Esophagus squamous epithelium (tissue), 5 donors: ENCODE data around the gene VRTN. TPM values are rescaled to one million over a fixed set of nuclear protein-coding genes. Genes with fewer than 3 reads are reported as not detected.

Source experiments
- DNase-seq: peaks from one replicate; lab custom pipeline; 2025; lab: John Stamatoyannopoulos, UW
- H3K27ac ChIP-seq, 4 donors: fragments of 200-600 bp; sonication (generic); one replicate each; pipeline ENCODE4 v1.5.1; 2016 to 2019; ENCODE audit warnings: mild to moderate bottlenecking in 1 of 4
- H3K27me3 ChIP-seq, 4 donors: fragments of 200-600 bp; sonication (generic); 1 replicate in 3 of 4; 2 replicates in 1 of 4; pipeline versions ENCODE4 v1.5.1 to v1.6.0; 2017 to 2021; ENCODE audit warnings: antibody characterized with exemption in 1 of 4
- H3K36me3 ChIP-seq, 3 donors: fragments of 200-600 bp; sonication (generic); one replicate each; pipeline ENCODE4 v1.5.1; 2016 to 2019
- H3K4me1 ChIP-seq, 3 donors: fragments of 200-600 bp; sonication (generic); one replicate each; pipeline ENCODE4 v1.5.1; 2017 to 2019
- H3K4me3 ChIP-seq, 4 donors: fragments of 200-600 bp; sonication (generic); 1 replicate in 3 of 4; 2 replicates in 1 of 4; pipeline ENCODE4 v1.5.1; 2016 to 2019; ENCODE audit warnings: mild to moderate bottlenecking in 2 of 4, moderate library complexity in 1 of 4
- H3K9me3 ChIP-seq, 3 donors: fragments of 200-600 bp; sonication (generic); one replicate each; pipeline ENCODE4 v1.5.1; 2016 to 2019
- POLR2A ChIP-seq, 4 donors: fragments of 450-650 bp; IDR thresholded peaks; one replicate each; pipeline ENCODE4 v1.6.1; 2017; ENCODE audit warnings: antibody characterized with exemption in 4 of 4, mild to moderate bottlenecking in 4 of 4, moderate library complexity in 3 of 4
- WGBS, 2 donors: methylation state at CpG; one replicate each; pipeline ENCODE4 v1.1.5; 2018; 5-methylcytosine and 5-hydroxymethylcytosine counted together
- intact Hi-C: fragments of 100-400 bp; cut with DNase I; formaldehyde crosslinking; loops from one replicate; pipeline ENCODE4 v1.15.0; 2022
- total RNA-seq, 4 donors: library from RNA; depleted of rRNA; stranded (reverse); fragments of >200 nt; gene quantifications; one replicate each; pipeline ENCODE4 v1.1.0, GENCODE V29; 2016
- TF ChIP-seq, protein P1 (sequence below), 6 experiments: fragments of 450-650 bp in 4 of 6; fragments of 200-600 bp in 2 of 6; sonication (generic) in 2 of 6; IDR thresholded peaks; one replicate each; pipeline ENCODE4 v1.5.1; 2016 to 2019; ENCODE audit warnings: antibody characterized with exemption in 6 of 6, mild to moderate bottlenecking in 4 of 6, moderate library complexity in 4 of 6
- donor health status: DM: yes; HTN: yes; CAD: no.

VRTN gene
- total RNA-seq, 4 donors from 2014 or later = not detected

DNA sequence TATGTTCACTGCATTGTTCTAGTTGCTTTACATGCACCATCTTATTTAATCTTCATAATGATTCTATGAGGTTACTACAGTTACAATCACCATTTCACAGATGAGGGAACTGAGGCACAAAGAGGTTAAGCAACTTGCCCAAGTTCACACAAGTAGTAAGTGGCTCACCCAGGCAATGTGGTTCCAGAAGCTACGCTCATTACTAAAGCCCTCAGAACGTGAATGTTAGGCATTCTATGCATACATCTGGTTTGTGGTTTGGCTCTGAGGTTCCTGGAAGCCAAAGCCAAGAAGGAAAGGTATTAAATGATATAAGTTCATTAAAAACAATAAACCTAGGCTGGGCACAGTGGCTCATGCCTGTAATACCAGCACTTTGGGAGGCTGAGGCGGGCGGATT, 14.4 kb upstream of the VRTN start:
- Histone ChIP-seq H3K9me3 (no peaks in the 10 kb centered on the region), H3K4me3 (no peak overlapping the region), H3K27ac (no peak overlapping the region), H3K36me3 (no peaks in the 10 kb centered on the region), H3K27me3 (peaks cover 0 to 5% (median 0%) of the 10 kb centered on the region in 4 donors), H3K4me1 (no peaks in the 10 kb centered on the region)
- no peak for DNase-seq
- 52 to 65% methylated on average over 4 of the region's 4 CpGs for WGBS, 2 donors
- intact Hi-C loops = no loop called here
- no peak for TF ChIP-seq POLR2A (IDR thresholded peaks at IDR 0.05)
- TF ChIP-seq, protein P1, sequence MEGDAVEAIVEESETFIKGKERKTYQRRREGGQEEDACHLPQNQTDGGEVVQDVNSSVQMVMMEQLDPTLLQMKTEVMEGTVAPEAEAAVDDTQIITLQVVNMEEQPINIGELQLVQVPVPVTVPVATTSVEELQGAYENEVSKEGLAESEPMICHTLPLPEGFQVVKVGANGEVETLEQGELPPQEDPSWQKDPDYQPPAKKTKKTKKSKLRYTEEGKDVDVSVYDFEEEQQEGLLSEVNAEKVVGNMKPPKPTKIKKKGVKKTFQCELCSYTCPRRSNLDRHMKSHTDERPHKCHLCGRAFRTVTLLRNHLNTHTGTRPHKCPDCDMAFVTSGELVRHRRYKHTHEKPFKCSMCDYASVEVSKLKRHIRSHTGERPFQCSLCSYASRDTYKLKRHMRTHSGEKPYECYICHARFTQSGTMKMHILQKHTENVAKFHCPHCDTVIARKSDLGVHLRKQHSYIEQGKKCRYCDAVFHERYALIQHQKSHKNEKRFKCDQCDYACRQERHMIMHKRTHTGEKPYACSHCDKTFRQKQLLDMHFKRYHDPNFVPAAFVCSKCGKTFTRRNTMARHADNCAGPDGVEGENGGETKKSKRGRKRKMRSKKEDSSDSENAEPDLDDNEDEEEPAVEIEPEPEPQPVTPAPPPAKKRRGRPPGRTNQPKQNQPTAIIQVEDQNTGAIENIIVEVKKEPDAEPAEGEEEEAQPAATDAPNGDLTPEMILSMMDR (IDR thresholded peaks at IDR 0.05) = no peak

DNA sequence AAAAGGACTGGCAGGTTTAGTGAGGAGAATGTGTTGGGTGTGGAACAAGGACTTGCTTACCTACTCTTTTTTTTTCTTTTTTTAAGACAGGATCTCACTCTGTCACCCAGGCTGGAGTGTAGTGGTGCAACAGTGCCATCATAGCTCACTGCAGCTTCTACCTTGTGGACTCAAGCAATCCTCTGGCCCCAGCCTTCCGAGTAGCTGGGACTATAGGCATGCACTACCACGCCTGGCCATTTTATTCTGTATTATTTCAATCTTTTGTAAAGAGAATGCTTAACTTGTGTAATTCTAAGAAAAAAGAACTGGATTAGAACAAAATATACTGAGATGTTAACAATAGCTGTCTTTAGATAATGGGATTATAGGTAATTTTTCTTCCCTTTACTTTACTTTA, 1.9 kb upstream of the VRTN start:
- H3K27ac ChIP-seq = no peak overlapping the region
- no peaks in the 10 kb centered on the region for H3K4me1 ChIP-seq
- no peak for DNase-seq
- peaks cover 0 to 51% (median 0%) of the 10 kb centered on the region in 4 donors for H3K27me3 ChIP-seq
- H3K4me3 ChIP-seq = no peak overlapping the region
- H3K9me3 ChIP-seq = no peaks in the 10 kb centered on the region
- no peaks in the 10 kb centered on the region for H3K36me3 ChIP-seq
- no peak for TF ChIP-seq POLR2A (IDR thresholded peaks at IDR 0.05)
- TF ChIP-seq, protein P1 (IDR thresholded peaks at IDR 0.05) = no peak
- intact Hi-C loops = no loop called here
- WGBS, 2 donors = 62 to 76% methylated on average over 2 of the region's 2 CpGs

DNA sequence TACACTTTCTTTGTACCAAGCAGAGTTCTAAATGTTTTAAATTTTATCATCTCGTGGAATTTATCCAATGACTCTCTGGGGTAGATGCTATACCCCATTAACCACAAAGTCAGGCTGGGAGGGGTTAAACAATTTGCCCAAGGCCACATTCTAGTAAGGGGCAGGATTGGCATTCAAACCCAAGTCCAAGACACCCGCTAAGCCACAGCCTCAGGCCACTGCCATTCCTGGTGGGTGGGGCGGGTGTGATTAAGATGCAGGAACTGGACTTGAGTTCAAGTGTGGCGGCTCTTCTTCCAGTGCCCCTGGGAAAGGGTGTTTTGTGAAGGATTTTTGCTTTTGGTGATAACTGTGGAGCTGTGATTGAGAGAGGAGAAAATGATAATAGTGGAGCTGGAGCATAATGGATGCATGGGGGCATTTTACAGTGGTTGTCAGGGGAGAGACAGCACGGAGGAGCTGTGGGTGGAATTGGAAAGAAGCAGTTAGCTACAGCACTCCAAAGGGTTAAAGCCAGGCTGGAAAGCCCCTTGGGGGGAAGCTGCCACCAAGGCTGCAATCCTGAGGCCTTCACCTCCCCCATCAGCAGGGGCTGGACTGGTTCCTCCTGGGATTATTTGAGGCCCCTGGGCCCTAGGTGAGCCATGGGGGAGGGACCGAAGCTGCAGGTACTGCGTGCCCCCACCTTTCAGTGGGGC, 1.0 kb upstream of the VRTN start:
- WGBS, 2 donors = 62 to 70% methylated on average over 5 to 6 of the region's 7 CpGs
- H3K9me3 ChIP-seq = no peaks in the 10 kb centered on the region
- H3K27ac ChIP-seq = no peak overlapping the region
- no peaks in the 10 kb centered on the region for H3K4me1 ChIP-seq
- H3K36me3 ChIP-seq = no peaks in the 10 kb centered on the region
- TF ChIP-seq, protein P1 (IDR thresholded peaks at IDR 0.05) = no peak
- no peak for TF ChIP-seq POLR2A (IDR thresholded peaks at IDR 0.05)
- H3K27me3 ChIP-seq = peaks cover 0 to 53% (median 0%) of the 10 kb centered on the region in 4 donors
- no peak for DNase-seq
- H3K4me3 ChIP-seq = no peak overlapping the region
- intact Hi-C loops = no loop called here

DNA sequence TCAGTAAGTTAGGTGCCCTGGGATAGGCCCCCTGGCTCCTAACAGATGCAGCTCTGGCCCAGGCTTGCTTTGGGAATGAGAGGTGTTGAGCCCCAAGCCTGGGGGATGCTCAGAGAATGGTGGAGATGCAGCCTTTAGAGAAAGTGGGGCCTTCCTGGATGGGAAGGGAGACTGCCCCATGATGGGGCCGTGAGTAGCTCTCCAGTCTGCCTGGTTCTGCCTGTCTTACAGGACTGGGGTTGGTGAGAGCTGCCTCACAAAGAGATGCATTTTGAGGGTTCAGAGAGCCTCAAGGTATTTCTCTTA, 523 bp upstream of the VRTN start:
- Histone ChIP-seq H3K36me3 (no peaks in the 10 kb centered on the region), H3K27ac (no peak overlapping the region), H3K9me3 (no peaks in the 10 kb centered on the region), H3K4me1 (no peaks in the 10 kb centered on the region), H3K4me3 (no peak overlapping the region), H3K27me3 (peaks cover 0 to 57% (median 0%) of the 10 kb centered on the region in 4 donors)
- DNase-seq = no peak
- WGBS, 2 donors = 25 to 56% methylated on average over 1 of the region's 1 CpG
- intact Hi-C loops = no loop called here
- no peak for TF ChIP-seq POLR2A (IDR thresholded peaks at IDR 0.05)
- TF ChIP-seq, protein P1 (IDR thresholded peaks at IDR 0.05) = no peak

DNA sequence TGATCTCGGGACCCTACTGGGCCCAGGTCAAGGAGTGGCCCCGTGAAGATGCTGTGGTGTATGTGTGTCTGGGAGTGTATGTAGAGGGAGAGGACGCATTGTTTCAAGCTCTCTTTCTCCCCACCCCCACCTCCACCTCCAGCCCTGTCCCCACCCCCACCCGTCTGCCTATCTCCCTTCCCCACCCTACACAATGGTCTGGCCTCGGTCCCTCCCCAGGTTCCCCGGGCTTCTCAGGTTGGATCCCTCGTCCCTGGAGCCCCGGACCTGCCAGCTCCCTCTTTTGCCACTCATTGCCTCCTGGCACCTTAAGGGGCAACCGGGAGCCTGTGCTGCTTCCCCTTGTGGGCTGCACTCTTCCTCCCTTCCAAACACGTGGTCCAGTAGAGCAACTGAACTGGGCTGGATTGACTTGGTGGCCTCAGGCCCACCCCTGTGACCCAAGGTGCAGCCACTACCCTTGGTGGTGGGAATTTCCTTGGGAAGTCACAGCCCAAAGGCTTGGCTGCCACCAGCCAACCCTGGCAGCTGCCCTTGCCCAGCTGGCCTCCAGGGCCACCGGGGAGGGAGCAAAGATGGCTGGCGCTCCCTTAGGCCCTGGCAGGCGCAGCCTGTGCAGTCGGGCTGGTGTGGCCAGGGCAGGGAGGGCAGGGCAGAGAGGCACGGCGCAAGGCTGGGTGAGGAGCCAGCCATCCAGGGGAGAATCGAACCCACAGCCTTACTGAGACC, 628 bp downstream of the VRTN start:
- Histone ChIP-seq H3K4me1 (no peaks in the 10 kb centered on the region), H3K36me3 (no peaks in the 10 kb centered on the region), H3K27me3 (peaks cover 0 to 52% (median 0%) of the 10 kb centered on the region in 4 donors), H3K4me3 (no peak overlapping the region), H3K27ac (no peak overlapping the region), H3K9me3 (no peaks in the 10 kb centered on the region)
- intact Hi-C loops = no loop called here
- WGBS, 2 donors = 57 to 62% methylated on average over 6 to 7 of the region's 17 CpGs
- TF ChIP-seq, protein P1 (IDR thresholded peaks at IDR 0.05) = no peak
- TF ChIP-seq POLR2A (IDR thresholded peaks at IDR 0.05) = no peak
- DNase-seq = no peak
